Measurements from ENCODE around the gene IFNA8. TPM values are rescaled to one million over a fixed set of nuclear protein-coding genes. Genes with fewer than 3 reads are reported as not detected.
A peak's percentile ranks its signal among the peaks of the same experiment; 100 is the strongest.
"Not testable (repeated sequence)": the region's sequence is repeated elsewhere in the genome, so short reads cannot be mapped to it uniquely, and the experiment has no call there.

Gene IFNA8
- total RNA-seq, 1 experiment from 2014 or later, result not detected

DNA sequence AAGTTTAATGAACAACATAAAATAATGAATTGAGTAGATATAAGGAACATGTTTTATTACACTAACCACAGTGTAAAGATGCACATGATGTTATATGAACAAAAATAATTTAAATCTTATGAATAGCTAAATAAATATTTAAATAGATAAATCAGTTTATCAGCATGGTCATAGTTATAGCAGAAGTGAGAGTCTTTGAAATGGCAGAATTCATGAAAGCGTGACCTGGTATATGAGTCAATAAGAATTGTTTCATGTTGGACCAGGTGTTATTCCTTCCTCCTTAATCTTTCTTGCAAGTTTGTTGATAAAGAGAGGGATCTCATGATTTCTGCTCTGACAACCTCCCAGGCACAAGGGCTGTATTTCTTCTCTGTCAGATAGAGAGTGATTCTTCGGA, 41.7 kb upstream of the IFNA8 start:
- CTCF ChIA-PET, POLR2A ChIA-PET: not testable (repeated sequence)

GRCh38 chr9:21367957-21368356, 41.0 kb upstream of the IFNA8 start, which contains the start of gene IFNA13:
IFNA13 (minus strand) TSS chr9:21368057; CDS start chr9:21368010, 47 bp downstream.
- H3K27ac Mint-ChIP-seq, result no peak within 1 kb of the TSS
- H3K9me3 Mint-ChIP-seq, result no peaks in the 10 kb centered on the region
- H3K36me3 Mint-ChIP-seq, result no peaks in the 10 kb centered on the region
- no peak for ATAC-seq
- POLR2A ChIA-PET, result no interaction called here
- DNase-seq (ENCODE audit: low spot score), result no peak
- no peaks in the 10 kb centered on the region for H3K27me3 Mint-ChIP-seq (ENCODE audit: low read depth)
- no peak within 1 kb of the TSS for H3K4me3 Mint-ChIP-seq
- H3K4me1 Mint-ChIP-seq, result no peaks in the 10 kb centered on the region
- CTCF ChIA-PET, result no interaction called here
- TF ChIP-seq SP1 (CRISPR knock-in tag; conservative IDR thresholded peaks at IDR 0.05) (no peak), NFYB (CRISPR knock-in tag; conservative IDR thresholded peaks at IDR 0.05; ENCODE audit: low read depth) (no peak), JAZF1 (CRISPR knock-in tag; IDR thresholded peaks at IDR 0.05) (no peak), MXD4 (CRISPR knock-in tag; IDR thresholded peaks at IDR 0.05; ENCODE audit: borderline replicate concordance) (no peak), FOXK1 (CRISPR knock-in tag; IDR thresholded peaks at IDR 0.05) (no peak), FOXJ3 (CRISPR knock-in tag; IDR thresholded peaks at IDR 0.05; ENCODE audit: borderline replicate concordance) (no peak), ZNF317 (CRISPR knock-in tag; IDR thresholded peaks at IDR 0.05; ENCODE audit: borderline replicate concordance, low read depth) (no peak), ZNF396 (CRISPR knock-in tag; IDR thresholded peaks at IDR 0.05; ENCODE audit: borderline replicate concordance) (no peak), MYBL2 (CRISPR knock-in tag; IDR thresholded peaks at IDR 0.05) (no peak), TEAD1 (CRISPR knock-in tag; IDR thresholded peaks at IDR 0.05) (no peak), FOXP1 (CRISPR knock-in tag; IDR thresholded peaks at IDR 0.05; ENCODE audit: borderline replicate concordance) (no peak)
- TF ChIP-seq, protein P1, sequence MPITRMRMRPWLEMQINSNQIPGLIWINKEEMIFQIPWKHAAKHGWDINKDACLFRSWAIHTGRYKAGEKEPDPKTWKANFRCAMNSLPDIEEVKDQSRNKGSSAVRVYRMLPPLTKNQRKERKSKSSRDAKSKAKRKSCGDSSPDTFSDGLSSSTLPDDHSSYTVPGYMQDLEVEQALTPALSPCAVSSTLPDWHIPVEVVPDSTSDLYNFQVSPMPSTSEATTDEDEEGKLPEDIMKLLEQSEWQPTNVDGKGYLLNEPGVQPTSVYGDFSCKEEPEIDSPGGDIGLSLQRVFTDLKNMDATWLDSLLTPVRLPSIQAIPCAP (CRISPR knock-in tag; IDR thresholded peaks at IDR 0.05), result no peak
- TF ChIP-seq, protein P2, sequence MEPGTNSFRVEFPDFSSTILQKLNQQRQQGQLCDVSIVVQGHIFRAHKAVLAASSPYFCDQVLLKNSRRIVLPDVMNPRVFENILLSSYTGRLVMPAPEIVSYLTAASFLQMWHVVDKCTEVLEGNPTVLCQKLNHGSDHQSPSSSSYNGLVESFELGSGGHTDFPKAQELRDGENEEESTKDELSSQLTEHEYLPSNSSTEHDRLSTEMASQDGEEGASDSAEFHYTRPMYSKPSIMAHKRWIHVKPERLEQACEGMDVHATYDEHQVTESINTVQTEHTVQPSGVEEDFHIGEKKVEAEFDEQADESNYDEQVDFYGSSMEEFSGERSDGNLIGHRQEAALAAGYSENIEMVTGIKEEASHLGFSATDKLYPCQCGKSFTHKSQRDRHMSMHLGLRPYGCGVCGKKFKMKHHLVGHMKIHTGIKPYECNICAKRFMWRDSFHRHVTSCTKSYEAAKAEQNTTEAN (CRISPR knock-in tag; IDR thresholded peaks at IDR 0.05), result no peak
- TF ChIP-seq, protein P3, sequence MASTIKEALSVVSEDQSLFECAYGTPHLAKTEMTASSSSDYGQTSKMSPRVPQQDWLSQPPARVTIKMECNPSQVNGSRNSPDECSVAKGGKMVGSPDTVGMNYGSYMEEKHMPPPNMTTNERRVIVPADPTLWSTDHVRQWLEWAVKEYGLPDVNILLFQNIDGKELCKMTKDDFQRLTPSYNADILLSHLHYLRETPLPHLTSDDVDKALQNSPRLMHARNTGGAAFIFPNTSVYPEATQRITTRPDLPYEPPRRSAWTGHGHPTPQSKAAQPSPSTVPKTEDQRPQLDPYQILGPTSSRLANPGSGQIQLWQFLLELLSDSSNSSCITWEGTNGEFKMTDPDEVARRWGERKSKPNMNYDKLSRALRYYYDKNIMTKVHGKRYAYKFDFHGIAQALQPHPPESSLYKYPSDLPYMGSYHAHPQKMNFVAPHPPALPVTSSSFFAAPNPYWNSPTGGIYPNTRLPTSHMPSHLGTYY (CRISPR knock-in tag; IDR thresholded peaks at IDR 0.05), result no peak
- TF ChIP-seq, protein P4, sequence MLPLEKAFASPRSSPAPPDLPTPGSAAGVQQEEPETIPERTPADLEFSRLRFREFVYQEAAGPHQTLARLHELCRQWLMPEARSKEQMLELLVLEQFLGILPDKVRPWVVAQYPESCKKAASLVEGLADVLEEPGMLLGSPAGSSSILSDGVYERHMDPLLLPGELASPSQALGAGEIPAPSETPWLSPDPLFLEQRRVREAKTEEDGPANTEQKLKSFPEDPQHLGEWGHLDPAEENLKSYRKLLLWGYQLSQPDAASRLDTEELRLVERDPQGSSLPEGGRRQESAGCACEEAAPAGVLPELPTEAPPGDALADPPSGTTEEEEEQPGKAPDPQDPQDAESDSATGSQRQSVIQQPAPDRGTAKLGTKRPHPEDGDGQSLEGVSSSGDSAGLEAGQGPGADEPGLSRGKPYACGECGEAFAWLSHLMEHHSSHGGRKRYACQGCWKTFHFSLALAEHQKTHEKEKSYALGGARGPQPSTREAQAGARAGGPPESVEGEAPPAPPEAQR (CRISPR knock-in tag; IDR thresholded peaks at IDR 0.05), result no peak

More for the DNA sequence above, 41.7 kb upstream of the IFNA8 start:
- not testable (repeated sequence) for H3K9me3 Mint-ChIP-seq; DNase-seq (ENCODE audit: low spot score); H3K27ac Mint-ChIP-seq; H3K36me3 Mint-ChIP-seq; H3K4me3 Mint-ChIP-seq; ATAC-seq; H3K27me3 Mint-ChIP-seq (ENCODE audit: low read depth); H3K4me1 Mint-ChIP-seq

- CTCF ChIA-PET; H3K4me1 Mint-ChIP-seq; H3K27ac Mint-ChIP-seq; DNase-seq (ENCODE audit: low spot score); H3K4me3 Mint-ChIP-seq; H3K36me3 Mint-ChIP-seq; H3K9me3 Mint-ChIP-seq; POLR2A ChIA-PET; H3K27me3 Mint-ChIP-seq (ENCODE audit: low read depth): not testable (repeated sequence)
- peak; percentile 89 for ATAC-seq
Measured at GRCh38 chr9:21371467-21371866, 37.5 kb upstream of the IFNA8 start.
